Natural killer cell (primary cell): ENCODE data around the gene SAFB. TPM values are rescaled to one million over a fixed set of nuclear protein-coding genes. Genes with fewer than 3 reads are reported as not detected.

Experiments
- ATAC-seq, 3 donors: fragments of 150-1000 bp in 2 of 3; fragments of 200-7000 bp in 1 of 3; cut with Tn5 transposase; 1 replicate in 1 of 3; 2 replicates in 2 of 3; pipeline ENCODE4 v1.10.0; 2021; ENCODE audit warnings: mild to moderate bottlenecking in 2 of 3, moderate library complexity in 2 of 3
- DNase-seq, 2 donors: peaks; one replicate each; pipeline versions ENCODE4 v3.0.0 to v3.0.0-alpha.2; 2013 to 2021; ENCODE audit warnings: mixed read lengths in 1 of 2
- H3K27ac ChIP-seq: one replicate; pipeline ENCODE4 v1.5.1; 2013; ENCODE audit warnings: mild to moderate bottlenecking, low read length
- H3K27me3 ChIP-seq: one replicate; pipeline ENCODE4 v1.6.1; 2013; ENCODE audit warnings: low read length; ENCODE audit not compliant: control insufficient read depth, insufficient read depth
- H3K36me3 ChIP-seq: one replicate; pipeline ENCODE4 v1.6.1; 2013; ENCODE audit warnings: low read length; ENCODE audit not compliant: control insufficient read depth, insufficient read depth
- H3K4me1 ChIP-seq: one replicate; pipeline ENCODE4 v1.6.1; 2013; ENCODE audit warnings: low read length; ENCODE audit not compliant: control insufficient read depth, insufficient read depth
- H3K4me3 ChIP-seq: one replicate; pipeline ENCODE4 v1.5.1; 2013; ENCODE audit warnings: low read length
- H3K9me3 ChIP-seq: one replicate; pipeline ENCODE4 v1.6.1; 2013; ENCODE audit warnings: low read length; ENCODE audit not compliant: control insufficient read depth, insufficient read depth
- H3K27ac Mint-ChIP-seq, 2 donors: one replicate each; pipeline ENCODE4 v1.8.0; 2022; ENCODE audit warnings: mild to moderate bottlenecking in 2 of 2, mixed read lengths in 2 of 2, moderate library complexity in 1 of 2
- H3K27me3 Mint-ChIP-seq, 2 donors: one replicate each; pipeline ENCODE4 v1.8.0; 2022; ENCODE audit warnings: low read depth in 2 of 2, mixed read lengths in 2 of 2
- H3K36me3 Mint-ChIP-seq: one replicate; pipeline ENCODE4 v1.8.0; 2022; ENCODE audit warnings: mixed read lengths
- H3K4me1 Mint-ChIP-seq, 2 donors: one replicate each; pipeline ENCODE4 v1.8.0; 2022; ENCODE audit warnings: mixed read lengths in 2 of 2
- H3K4me3 Mint-ChIP-seq: one replicate; pipeline ENCODE4 v1.8.0; 2022; ENCODE audit warnings: mild to moderate bottlenecking, moderate library complexity, mixed read lengths
- H3K9me3 Mint-ChIP-seq, 2 donors: one replicate each; pipeline ENCODE4 v1.8.0; 2022; ENCODE audit warnings: mixed read lengths in 2 of 2
- WGBS: methylation state at CpG from one replicate; pipeline ENCODE4 v1.1.7; 2013; ENCODE audit warnings: missing lambda C conversion rate; ENCODE audit not compliant: insufficient coverage; 5-methylcytosine and 5-hydroxymethylcytosine counted together
- intact Hi-C: fragments of 100-400 bp; cut with micrococcal nuclease; formaldehyde crosslinking; loops from one replicate; pipeline ENCODE4 v1.14.2; 2022
- total RNA-seq, 4 donors: library from RNA; stranded (reverse); fragments of 120-200 nt in 1 of 4; gene quantifications; one replicate each; pipeline versions ENCODE4 v1.2.3 to v1.2.4, GENCODE V29; 2013 to 2022
- TF ChIP-seq, protein P1 (sequence below): fragments of 200-600 bp; IDR thresholded peaks from one replicate; pipeline ENCODE4 v1.8.0; 2022; ENCODE audit warnings: antibody characterized with exemption

Gene SAFB
- total RNA-seq, 3 donors from 2014 or later (not counting 1 experiment from before 2014, with no cell fraction given): 195 to 229 (median 207) TPM

DNA sequence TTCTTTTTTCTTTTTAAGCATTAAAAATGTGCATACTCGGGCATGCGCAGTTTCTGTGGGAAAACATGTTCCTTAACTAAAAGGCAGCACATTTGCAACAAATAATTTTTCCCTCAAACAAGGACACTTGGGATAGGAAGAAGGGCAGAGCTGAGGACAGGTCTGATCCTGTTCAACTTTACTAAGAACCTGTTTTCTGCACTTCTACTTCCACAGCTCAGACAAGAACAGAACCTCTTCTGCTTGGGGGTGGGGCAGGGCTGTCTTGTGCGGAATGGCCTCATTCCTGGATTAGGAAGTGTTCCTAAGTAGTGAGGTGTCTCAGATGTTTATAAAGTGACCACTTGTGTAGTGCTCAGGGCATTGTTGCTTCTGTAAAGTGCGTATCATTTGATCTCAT lies 18.3 kb downstream of the SAFB start:
- Histone ChIP-seq H3K4me1 (no peaks in the 10 kb centered on the region), H3K36me3 (peaks cover 41% of the 10 kb centered on the region), H3K27me3 (no peaks in the 10 kb centered on the region), H3K4me3 (no peak overlapping the region), H3K9me3 (no peaks in the 10 kb centered on the region), H3K27ac (no peak overlapping the region)
- Mint-ChIP-seq H3K4me3 (no peak overlapping the region), H3K9me3 (no peaks in the 10 kb centered on the region), H3K36me3 (peaks cover 31% of the 10 kb centered on the region), H3K27me3 (no peaks in the 10 kb centered on the region), H3K27ac (peak overlapping the region; percentile 25 to 26), H3K4me1 (peaks cover 36 to 43% of the 10 kb centered on the region in 2 donors)
- DNase-seq (no peak), ATAC-seq (no peak)
- 98% methylated on average over 4 of the region's 4 CpGs for WGBS
- TF ChIP-seq, protein P1, sequence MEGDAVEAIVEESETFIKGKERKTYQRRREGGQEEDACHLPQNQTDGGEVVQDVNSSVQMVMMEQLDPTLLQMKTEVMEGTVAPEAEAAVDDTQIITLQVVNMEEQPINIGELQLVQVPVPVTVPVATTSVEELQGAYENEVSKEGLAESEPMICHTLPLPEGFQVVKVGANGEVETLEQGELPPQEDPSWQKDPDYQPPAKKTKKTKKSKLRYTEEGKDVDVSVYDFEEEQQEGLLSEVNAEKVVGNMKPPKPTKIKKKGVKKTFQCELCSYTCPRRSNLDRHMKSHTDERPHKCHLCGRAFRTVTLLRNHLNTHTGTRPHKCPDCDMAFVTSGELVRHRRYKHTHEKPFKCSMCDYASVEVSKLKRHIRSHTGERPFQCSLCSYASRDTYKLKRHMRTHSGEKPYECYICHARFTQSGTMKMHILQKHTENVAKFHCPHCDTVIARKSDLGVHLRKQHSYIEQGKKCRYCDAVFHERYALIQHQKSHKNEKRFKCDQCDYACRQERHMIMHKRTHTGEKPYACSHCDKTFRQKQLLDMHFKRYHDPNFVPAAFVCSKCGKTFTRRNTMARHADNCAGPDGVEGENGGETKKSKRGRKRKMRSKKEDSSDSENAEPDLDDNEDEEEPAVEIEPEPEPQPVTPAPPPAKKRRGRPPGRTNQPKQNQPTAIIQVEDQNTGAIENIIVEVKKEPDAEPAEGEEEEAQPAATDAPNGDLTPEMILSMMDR: no peak
- intact Hi-C loops: no loop called here

DNA sequence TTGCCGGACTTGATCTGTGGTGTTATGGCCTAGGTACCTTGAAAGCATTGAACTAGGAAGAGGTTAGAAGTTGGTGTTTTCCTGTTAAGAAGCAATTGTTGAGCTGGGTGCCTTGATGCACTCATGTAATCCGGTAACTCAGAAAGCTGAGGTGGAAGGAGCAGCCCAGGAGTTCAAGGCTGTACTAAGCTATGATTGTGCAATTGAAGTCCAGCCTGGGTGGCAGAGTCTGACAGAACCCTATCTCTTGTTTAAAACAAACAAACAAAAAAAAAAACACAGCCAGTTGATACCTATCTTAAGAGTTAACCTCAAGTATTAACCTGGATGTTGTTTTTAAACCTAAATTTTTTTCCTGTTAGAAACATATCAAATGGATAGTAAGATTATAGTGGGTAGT lies 19.3 kb downstream of the SAFB start:
- WGBS: 96% methylated on average over 2 of the region's 2 CpGs
- Mint-ChIP-seq H3K9me3 (no peaks in the 10 kb centered on the region), H3K27ac (peak overlapping the region in 1 of 2 donors; percentile 25), H3K4me3 (no peak overlapping the region), H3K27me3 (no peaks in the 10 kb centered on the region), H3K36me3 (peaks cover 39% of the 10 kb centered on the region), H3K4me1 (peaks cover 47 to 52% of the 10 kb centered on the region in 2 donors)
- Histone ChIP-seq H3K36me3 (peaks cover 51% of the 10 kb centered on the region), H3K4me1 (no peaks in the 10 kb centered on the region), H3K27ac (no peak overlapping the region), H3K4me3 (no peak overlapping the region), H3K27me3 (no peaks in the 10 kb centered on the region), H3K9me3 (no peaks in the 10 kb centered on the region)
- TF ChIP-seq, protein P1: no peak
- intact Hi-C loops: no loop called here
- DNase-seq (no peak), ATAC-seq (no peak)

- Histone ChIP-seq H3K4me3 (no peak overlapping the region), H3K4me1 (no peaks in the 10 kb centered on the region), H3K27ac (no peak overlapping the region), H3K36me3 (peaks cover 57% of the 10 kb centered on the region), H3K9me3 (no peaks in the 10 kb centered on the region), H3K27me3 (no peaks in the 10 kb centered on the region)
- ATAC-seq (no peak), DNase-seq (no peak)
- H3K4me3 Mint-ChIP-seq: no peak overlapping the region
- intact Hi-C loops: no loop called here
- H3K27ac Mint-ChIP-seq: no peak overlapping the region
- H3K9me3 Mint-ChIP-seq: no peaks in the 10 kb centered on the region
- H3K4me1 Mint-ChIP-seq: peaks cover 40 to 46% of the 10 kb centered on the region in 2 donors
- TF ChIP-seq, protein P1: no peak
- H3K36me3 Mint-ChIP-seq: peaks cover 43% of the 10 kb centered on the region
- 99% methylated on average over 4 of the region's 4 CpGs for WGBS
- no peaks in the 10 kb centered on the region for H3K27me3 Mint-ChIP-seq
Observed at GRCh38 chr19:5643060-5643459, 20.2 kb downstream of the SAFB start.

DNA sequence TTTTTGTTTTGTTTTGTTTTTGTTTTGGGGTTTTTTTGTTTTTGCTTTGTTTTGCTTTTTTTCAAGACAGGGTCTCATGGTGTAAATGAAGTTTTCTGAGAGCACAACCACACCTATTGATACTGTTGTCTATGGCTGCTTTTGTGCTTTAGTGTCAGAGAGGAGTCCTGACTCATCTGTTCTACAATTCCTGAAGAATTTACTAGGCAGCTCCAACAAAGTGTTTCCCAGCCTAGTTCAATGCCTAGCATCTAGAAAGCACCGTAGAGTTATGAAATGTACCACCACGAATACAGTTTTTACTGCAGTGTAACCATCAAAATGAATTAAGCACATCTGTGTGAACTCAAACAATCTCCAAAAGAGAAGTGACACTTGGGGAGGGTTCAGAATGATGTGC lies 21.2 kb downstream of the SAFB start:
- TF ChIP-seq, protein P1: no peak
- intact Hi-C loops: no loop called here
- H3K27ac ChIP-seq: no peak overlapping the region
- ATAC-seq (no peak), DNase-seq (no peak)
- no peak overlapping the region for H3K4me3 Mint-ChIP-seq
- no peaks in the 10 kb centered on the region for H3K4me1 ChIP-seq
- no peaks in the 10 kb centered on the region for H3K9me3 Mint-ChIP-seq
- no peaks in the 10 kb centered on the region for H3K27me3 ChIP-seq
- H3K27me3 Mint-ChIP-seq: no peaks in the 10 kb centered on the region
- 100% methylated on average over 2 of the region's 2 CpGs for WGBS
- H3K36me3 Mint-ChIP-seq: peaks cover 48% of the 10 kb centered on the region
- no peak overlapping the region for H3K4me3 ChIP-seq
- H3K4me1 Mint-ChIP-seq: peaks cover 39 to 46% of the 10 kb centered on the region in 2 donors
- H3K27ac Mint-ChIP-seq: peak overlapping the region; percentile 45 to 66
- no peaks in the 10 kb centered on the region for H3K9me3 ChIP-seq
- H3K36me3 ChIP-seq: peaks cover 62% of the 10 kb centered on the region
